HG03432 (cell line): ENCODE measurements around the gene NKAIN2.
"Not testable (repeated sequence)": the region's sequence is repeated elsewhere in the genome, so short reads cannot be mapped to it uniquely, and the experiment has no call there.

Experiments used
- ATAC-seq: cut with Tn5 transposase; IDR thresholded peaks from one replicate; pipeline ENCODE4 v1.9.1; 2021; ENCODE audit warnings: mild to moderate bottlenecking, moderate library complexity; ENCODE audit not compliant: unreplicated experiment

NKAIN2 gene

DNA sequence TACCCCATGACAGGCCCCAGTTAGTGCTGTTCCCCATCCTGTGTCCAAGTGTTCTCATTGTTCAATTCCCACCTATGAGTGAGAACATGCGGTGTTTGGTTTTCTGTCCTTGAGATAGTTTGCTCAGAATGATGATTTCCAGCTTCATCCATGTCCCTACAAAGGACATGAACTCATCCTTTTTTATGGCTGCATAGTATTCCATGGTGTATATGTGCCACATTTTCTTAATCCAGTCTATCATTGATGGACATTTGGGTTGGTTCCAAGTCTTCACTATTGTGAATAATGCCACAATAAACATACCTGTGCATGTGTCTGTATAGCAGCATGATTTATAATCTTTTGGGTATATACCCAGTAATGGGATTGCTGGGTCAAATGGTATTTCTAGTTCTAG is 218.4 kb downstream of the NKAIN2 start:
- ATAC-seq: not testable (repeated sequence)

DNA sequence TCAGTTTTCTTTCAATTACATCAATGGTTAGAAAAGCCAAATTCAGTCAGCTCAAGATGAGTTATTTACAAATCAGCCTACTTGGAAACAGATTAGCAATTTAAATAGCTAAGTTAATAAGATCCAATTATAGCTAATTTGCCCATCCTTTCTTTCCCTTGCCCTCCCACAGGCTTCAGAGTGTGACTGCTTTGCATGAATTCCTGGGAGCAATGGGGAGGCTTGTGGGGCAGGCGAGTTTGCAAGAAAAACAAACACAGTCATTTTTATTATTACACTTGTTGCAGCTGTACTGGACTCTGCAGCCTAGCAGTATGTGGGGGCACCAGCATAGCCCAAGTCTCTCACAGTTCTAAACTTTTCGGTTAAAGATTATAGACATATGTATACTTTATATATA is 219.0 kb downstream of the NKAIN2 start:
- no peak for ATAC-seq

DNA sequence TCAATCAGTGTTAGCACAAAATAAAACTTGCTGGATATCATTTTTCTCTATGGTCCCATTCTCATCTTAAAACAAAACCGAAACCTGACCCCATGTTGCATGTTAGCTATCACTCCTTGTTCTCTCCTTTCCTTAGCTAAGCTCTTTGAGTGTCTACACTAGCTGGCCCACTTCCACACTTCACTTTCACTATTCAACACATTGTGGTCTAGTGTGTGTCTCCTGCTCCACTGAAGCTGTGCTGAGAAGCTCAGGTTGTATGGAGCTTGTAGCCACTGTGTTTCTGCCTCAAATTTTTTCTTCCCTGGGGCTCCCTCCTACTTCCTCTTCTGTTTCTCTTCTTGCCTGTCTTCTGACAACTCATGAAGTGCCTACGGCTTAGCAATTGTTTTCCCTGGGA is 223.0 kb downstream of the NKAIN2 start:
- peak; percentile 73 for ATAC-seq

DNA sequence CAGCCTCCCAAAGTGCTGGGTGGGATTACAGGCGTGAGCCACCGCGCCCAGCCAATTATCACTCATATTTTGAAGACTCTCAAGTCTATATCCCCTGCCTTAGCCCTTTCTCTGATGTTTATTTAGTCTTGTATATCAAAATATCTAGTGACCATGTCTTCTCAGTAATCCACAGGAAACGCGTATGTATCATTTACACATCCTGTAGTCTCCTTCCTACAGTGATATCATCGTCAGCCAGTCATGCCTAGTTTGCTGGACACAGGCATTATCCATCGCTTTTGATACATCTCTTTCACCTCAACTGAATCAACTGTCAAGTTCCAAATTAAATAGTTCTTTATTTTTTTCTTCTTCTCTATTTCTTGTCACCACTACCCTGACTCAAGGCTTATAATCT is 223.7 kb downstream of the NKAIN2 start:
- ATAC-seq: no peak

DNA sequence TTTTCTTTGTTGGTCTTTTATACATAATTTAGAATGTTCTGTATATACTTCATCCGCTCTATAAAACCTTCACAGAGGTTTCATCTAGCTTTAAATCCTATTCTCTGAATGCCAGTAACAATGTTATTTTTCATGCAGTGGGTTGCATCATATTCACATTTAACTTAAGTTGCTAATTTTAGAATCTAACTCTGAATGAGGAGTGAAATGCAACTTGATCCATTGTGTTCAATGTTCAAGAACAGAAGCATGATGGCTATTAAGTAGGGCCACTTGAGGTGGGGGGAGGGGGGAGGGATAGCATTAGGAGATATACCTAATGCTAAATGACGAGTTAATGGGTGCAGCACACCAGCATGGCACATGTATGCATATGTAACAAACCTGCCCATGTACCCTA is 224.5 kb downstream of the NKAIN2 start:
- ATAC-seq: no peak

DNA sequence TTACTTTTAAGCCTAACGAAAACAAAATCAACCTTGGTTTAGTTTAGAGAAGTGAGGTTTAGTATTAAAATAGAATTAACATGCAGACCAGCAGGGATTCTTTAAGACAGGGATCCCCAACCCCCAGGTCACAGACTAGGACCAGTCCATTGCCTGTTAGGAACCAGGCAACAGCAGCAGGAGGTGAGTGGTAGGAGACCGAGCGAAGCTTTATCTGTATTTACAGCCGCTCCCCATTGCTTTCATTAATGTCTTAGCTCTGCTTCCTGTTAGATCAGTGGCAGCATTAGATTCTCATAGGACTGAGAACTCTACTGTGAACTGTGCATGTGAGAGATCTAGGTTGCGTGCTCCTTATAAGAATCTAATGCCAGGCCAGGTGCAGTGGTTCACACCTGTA is 225.9 kb downstream of the NKAIN2 start:
- no peak for ATAC-seq

DNA sequence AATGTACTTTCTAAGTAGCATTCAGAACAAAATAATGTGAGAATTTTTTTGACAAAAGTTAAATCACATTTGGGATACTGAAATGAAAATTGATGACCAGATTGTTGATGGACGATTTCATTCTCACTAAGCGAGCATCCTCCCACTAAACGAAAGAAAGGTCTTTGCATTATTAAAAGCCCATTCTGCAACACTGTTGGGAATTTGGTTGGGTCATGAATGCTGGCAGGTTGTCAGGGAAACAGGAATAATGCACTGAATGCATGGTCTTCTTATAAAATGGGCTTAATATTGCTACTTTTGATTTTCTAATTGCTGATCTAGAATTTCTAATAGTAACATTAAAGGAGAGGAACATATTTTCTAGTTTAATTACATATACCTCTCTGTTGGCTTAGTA is 229.8 kb downstream of the NKAIN2 start:
- ATAC-seq: no peak

DNA sequence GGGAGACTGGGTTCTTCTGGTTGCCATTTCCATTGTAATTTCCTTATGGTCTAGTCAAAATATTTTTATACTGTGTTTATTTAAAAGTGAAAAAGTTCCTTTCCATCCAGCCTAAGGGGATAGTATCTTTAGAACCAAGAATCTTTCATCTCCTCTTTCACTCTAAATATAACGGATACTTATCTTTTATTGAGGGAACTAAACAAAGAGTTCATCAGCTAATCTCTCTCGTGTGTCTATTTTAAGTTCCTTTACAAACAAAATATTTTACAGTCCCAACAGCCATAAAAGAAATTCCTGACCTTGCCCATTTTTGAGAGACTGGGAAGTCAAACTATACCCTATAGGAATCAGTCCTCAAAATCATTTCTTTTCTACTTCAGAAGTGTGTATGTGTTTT is 232.7 kb downstream of the NKAIN2 start:
- no peak for ATAC-seq

DNA sequence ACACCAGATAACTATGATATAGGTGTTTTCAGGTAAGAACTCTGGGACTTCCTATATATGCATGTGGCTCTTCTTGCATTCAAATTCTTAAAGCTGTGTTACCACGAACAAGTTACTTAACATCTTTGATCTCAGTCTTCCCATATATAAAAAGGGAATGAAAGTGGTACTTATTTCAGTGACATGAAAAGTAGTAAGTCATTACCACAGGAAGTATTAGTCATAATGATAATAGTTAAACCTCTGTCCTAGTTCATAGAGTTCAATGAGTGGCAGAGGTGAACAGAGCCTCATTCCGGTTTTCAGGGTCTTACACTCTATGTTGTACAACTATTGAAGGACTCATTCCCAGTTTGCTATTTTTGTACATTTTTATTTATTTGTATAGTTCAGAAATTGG is 237.0 kb downstream of the NKAIN2 start:
- peak; percentile 96 for ATAC-seq

DNA sequence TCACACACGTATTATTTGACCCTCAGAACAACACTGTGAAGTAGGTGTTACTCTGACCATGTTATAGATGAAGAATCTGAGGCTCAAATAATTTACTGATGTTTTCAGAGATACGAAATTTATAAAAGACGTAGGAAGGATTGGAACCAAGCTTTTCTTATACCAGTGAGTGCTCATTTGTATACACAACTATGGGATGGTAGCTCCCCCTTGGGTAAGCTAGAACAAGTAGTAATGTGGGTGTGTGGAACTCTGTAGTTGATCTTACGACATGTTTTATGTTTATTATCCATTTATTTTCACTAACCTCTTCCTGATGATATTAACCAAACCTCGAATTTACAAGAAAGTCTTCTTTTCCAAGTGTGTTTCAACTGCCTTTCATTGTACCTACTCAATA is 248.5 kb downstream of the NKAIN2 start:
- ATAC-seq: no peak

DNA sequence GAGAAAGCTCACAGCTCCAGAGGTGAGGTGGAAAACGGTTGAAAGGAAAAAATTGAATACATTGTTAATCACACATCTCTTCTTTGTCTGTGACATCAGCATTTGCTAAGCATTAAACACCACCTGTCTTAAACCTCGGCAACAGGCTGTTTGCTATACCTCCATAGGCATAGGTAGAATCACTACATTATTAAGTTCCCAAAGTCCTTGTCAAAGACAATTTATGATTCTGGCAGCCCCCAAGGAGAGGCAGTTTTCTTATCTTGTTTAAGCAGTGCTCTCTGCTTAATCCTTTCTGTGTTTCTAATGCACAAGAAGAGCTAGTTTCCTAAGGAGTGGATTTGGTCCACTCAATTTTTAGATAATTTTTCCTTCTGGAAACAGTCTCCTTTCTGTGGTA is 249.7 kb downstream of the NKAIN2 start:
- no peak for ATAC-seq

DNA sequence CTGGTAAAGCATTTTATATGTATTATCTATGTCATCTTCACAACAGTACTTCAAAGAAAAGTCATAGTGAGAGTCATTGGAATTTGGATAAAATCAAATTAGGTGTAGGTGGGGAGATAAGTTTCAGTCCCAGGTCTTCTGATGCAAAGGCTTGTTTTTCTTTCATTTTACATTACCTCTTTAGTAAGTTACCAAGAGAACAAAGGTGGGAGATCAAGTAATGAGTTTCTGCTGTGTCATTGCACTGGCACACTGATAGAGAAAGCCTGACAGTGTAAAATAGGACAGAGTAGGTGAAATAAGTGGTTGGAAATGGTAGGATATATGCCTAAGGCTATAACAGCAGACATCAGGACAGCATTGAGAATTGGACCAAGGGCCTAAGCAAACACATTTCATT is 250.4 kb downstream of the NKAIN2 start:
- no peak for ATAC-seq

DNA sequence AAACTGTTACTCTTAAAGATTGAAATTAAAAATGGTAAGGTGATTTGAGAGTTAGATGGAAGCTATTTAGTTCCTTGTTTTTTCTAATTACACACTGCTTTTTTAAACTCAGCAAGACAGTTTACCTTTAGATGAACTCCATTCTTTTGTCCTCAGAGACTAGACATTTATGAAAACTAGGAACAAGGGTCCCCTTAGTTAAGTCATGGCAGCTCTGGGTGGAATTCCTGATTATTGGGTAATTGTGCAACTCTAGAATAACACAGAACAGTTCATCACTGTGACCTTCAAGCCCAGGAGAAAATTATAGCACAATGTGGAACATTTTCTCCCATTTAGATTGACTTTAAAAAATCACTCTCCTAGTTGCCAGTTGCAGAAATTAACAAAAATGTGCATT is 251.7 kb downstream of the NKAIN2 start:
- no peak for ATAC-seq

DNA sequence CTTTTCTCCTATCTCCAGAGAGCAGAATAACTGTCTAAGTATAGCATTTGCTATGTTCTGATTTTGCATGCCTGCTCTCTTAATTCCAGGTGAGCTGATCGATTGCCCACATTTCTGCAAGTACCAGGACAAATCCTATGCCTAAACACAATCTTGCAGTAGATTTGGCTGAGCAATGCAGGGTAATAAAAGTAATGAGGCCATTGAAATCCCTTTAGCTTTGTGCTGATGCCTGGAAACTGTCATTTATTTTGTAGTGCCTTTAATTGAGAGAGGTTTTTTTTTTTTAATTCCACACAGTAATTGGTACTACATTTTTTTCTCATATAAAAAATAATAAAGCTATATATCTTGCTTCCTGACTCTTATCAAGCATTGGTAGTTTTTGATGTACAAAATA is 252.3 kb downstream of the NKAIN2 start:
- ATAC-seq: no peak

DNA sequence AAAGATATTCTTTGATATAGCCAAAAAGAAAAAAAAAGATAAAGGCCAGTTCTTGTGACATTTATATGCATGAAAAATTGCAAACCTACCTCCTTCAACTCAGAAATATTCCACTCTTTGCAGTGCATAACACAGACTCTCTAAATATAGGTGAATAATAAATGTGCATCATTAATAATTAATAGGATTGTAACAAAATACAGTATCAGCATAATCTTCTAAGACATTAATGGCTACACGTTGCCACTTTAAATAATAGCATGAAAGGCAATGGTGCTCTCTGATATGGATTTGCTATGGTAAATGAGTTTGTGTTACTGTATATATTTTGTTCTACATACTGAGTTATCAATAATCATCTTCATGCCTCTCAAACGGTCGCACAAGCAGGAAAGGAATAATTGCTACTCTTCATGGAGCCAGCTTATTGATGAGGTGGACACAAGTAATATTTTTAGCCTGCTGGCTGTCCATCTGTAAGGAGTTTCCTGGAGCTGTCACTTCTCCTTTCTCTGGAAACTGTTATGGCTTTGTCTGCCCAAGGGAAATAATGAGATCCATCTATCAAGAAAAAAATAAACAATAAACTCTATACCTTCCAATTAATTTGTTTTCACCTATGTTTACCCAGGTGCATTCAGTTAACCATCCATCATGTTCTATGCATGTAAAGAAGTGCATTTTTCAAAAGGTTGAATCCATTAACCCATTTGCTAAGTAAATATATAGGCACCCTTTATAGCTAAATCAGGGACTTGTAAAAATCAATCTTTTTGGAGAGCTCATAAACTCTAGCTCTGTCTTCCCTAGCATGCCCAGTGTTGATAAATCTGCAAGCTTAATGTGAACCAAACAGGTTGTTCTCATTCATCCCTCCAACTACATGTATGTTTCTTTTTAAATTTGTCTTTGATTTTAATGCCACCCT is 253.0 kb downstream of the NKAIN2 start:
- no peak for ATAC-seq

DNA sequence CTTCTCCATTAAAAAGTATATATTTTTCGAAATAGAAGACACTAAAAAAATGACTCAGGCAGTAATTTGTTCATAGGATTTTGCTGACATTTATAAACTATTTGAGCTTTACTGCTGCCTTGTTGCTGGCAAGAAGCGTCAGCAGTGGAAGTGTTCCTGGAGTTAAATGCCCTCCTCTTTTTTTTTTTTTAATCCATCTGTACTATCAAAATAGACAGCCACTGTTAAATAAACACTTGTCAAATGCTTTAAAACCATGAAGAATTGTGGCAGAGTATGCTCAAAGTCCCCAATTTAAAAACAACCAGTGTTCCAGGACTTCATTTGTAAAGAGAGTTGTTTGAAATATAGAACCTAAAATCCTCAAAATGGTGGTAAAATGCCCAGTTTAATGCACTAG is 253.8 kb downstream of the NKAIN2 start:
- no peak for ATAC-seq

DNA sequence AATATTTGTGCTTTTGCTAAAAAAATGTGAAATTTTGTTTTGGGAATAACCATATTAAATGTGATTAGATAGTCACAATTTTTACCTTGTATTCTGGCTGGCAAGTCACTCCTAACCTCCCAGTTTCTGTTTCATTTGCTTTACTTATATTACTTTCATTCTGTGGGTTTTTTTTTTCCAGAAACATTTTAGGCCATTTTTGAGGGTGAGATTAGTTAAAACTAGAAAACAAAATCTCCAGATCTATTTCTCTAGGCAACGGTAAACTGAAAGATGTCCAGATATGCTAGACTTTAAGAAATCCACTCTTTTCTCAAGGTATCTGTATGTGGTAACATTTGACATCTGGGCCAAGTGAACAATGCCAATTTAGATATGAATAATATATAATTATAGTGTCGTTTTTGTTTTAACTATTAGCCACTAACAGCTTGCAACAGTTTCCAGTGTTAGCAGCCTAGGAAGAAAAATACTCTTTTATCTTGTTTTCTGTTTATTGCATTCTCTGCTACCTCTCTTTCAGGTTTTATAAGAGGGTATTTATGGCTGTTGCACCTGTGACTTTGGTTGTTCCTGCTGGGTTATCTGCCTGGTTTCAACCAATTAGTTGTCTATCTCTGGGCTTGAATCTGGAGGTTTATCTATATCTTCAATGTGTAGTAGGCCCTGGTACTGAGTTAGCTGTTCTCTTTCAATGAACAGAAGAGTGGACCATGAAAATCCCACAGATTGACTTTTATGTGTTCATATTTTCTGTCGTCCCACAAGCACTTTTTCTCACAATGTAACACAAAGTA is 260.9 kb downstream of the NKAIN2 start:
- ATAC-seq: peak; percentile 65

DNA sequence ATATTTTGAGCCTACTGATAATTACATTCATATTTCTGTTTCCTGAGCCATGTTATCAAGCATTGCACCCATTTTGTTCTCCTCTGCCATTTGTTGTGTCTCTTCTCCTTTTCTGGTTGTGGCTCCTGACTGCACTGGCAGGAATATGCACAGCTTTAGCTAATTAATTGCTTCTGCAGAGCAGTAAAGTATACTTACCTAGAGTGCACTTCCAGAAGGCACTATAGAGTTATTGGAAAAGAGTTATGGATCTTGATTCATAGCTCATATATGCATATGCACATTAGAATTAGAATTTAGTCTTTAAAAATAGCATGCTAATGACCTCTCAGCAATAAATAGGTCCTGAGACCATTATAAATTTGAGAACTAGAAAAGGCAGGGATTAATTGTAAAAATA is 262.6 kb downstream of the NKAIN2 start:
- ATAC-seq: no peak

DNA sequence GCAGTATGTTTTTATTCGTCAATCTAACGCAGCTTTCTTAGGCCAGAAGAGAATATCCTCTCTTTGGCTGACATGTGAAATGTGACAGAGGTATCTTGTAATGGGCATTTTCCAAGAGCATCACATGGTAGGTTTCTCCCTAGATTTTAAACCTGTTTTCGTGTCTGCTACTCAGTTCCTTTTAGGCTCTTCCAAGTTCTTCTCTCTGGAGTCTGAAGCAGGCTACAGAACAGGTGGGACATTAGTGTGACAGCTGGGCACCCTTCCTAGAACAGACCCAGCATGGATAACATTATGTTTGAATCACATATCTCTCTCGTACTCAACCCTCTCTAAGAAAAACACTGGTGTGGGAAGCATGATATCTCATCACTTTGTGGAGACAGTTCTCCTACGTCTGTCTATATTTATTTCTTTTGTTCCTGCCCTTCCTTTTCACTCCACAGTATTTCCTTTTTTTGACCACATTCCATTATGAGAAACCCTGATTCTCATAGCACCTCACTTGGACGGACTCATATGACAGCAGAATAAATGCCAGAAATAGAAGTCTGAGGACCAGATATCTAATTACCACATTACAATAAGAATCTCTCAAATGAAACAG is 263.4 kb downstream of the NKAIN2 start:
- ATAC-seq: no peak

DNA sequence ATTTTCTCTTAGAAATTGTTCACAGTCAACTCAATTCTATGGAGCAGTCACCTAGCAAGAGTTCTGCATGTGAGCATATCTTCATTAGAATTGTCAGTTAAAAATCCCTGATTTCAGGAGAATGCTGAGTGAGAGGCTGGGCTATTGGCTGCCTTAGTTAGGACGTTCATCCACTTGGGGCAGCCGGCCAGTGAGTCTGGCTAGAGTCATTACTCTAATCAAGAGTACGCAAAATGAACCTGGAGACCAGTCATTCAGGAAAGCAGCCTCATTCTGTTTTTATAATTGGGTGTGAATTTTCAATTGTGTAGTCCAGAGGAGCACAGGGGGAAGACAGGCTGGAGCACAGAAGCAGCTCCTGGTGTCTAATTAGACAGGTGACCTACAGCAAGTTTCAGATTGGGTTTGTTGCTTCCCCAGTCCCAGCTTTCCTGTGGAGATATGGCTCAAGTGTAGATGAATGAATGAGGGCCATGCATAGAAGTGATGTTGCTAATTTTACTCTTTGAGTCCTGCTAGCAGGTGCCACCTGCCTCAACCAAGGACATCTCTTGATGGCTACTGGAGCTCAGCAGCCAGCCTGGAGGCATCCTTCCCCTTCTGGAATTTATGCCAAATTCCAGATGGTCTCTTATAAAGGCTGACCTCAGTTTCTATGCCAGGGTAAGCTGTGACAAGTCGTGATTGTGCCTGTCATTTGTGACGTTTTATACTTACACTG is 265.7 kb downstream of the NKAIN2 start:
- ATAC-seq: no peak

DNA sequence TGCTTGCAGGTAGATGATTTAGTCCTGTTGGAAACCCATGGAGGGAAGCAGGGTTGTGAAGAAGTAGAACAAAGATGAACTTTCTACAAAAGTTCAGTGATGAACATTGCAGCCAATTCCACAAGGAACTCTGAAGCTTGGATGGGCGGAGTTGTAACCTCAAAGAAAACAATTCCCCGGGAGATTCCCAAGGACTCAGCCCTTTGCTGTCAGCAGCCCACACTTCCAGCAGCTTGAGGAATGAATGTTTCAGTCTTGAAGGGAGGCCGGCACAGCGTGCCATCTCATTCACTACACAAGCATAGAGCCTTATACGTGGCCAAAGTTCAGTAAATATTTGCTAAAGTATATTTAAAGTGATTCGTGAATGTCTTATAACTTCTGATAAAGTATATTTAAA is 269.4 kb downstream of the NKAIN2 start:
- no peak for ATAC-seq
